Central memory CD8-positive, alpha-beta T cell (primary cell): ENCODE data around the gene ARMC2.

Source experiments
- ATAC-seq: fragments of 150-1000 bp; cut with Tn5 transposase; replicated peaks from 2 replicates; pipeline ENCODE4 v1.10.0; 2022; ENCODE audit warnings: mild to moderate bottlenecking, moderate FRiP score, moderate number of reproducible peaks; ENCODE audit not compliant: poor library complexity, severe bottlenecking; ENCODE audit errors: extremely low read depth
- DNase-seq, 2 donors: peaks; one replicate each; pipeline ENCODE4 v3.0.0; 2021; ENCODE audit warnings: low spot score in 2 of 2
- H3K27ac Mint-ChIP-seq: one replicate; pipeline ENCODE4 v1.8.0; 2022; ENCODE audit warnings: low read depth, mild to moderate bottlenecking, moderate library complexity, mixed read lengths
- H3K27me3 Mint-ChIP-seq: one replicate; pipeline ENCODE4 v1.8.0; 2022; ENCODE audit warnings: mixed read lengths
- H3K36me3 Mint-ChIP-seq: one replicate; pipeline ENCODE4 v1.8.0; 2022; ENCODE audit warnings: mild to moderate bottlenecking, moderate library complexity, mixed read lengths; ENCODE audit not compliant: insufficient read depth
- H3K4me1 Mint-ChIP-seq: one replicate; pipeline ENCODE4 v1.8.0; 2022; ENCODE audit warnings: mixed read lengths
- H3K4me3 Mint-ChIP-seq: one replicate; pipeline ENCODE4 v1.8.0; 2022; ENCODE audit warnings: mild to moderate bottlenecking, moderate library complexity, mixed read lengths
- H3K9me3 Mint-ChIP-seq: one replicate; pipeline ENCODE4 v1.8.0; 2022; ENCODE audit warnings: mixed read lengths

Gene ARMC2

GRCh38 chr6:108941859-108942258 lies 93.6 kb downstream of the ARMC2 start:
- Mint-ChIP-seq H3K4me3 (no peak overlapping the region), H3K36me3 (peaks cover 3% of the 10 kb centered on the region), H3K27me3 (no peaks in the 10 kb centered on the region), H3K9me3 (no peaks in the 10 kb centered on the region), H3K27ac (no peak overlapping the region), H3K4me1 (peaks cover 16% of the 10 kb centered on the region)
- ATAC-seq (no peak), DNase-seq (no peak)

GRCh38 chr6:108942556-108943492 lies 94.6 kb downstream of the ARMC2 start:
- Mint-ChIP-seq H3K27ac (peak overlapping the region; percentile 87), H3K9me3 (no peaks in the 10 kb centered on the region), H3K4me3 (peak overlapping the region; percentile 69), H3K27me3 (no peaks in the 10 kb centered on the region), H3K36me3 (peaks cover 3% of the 10 kb centered on the region), H3K4me1 (peaks cover 16% of the 10 kb centered on the region)
- ATAC-seq (peak; percentile 99), DNase-seq (peak in 1 of 2 donors; percentile 37)

GRCh38 chr6:108944071-108944470 lies 95.8 kb downstream of the ARMC2 start:
- DNase-seq (no peak), ATAC-seq (no peak)
- Mint-ChIP-seq H3K4me1 (peaks cover 16% of the 10 kb centered on the region), H3K27ac (no peak overlapping the region), H3K9me3 (no peaks in the 10 kb centered on the region), H3K4me3 (no peak overlapping the region), H3K27me3 (no peaks in the 10 kb centered on the region), H3K36me3 (peaks cover 3% of the 10 kb centered on the region)

GRCh38 chr6:108944707-108945680 lies 96.8 kb downstream of the ARMC2 start:
- DNase-seq (no peak), ATAC-seq (no peak)
- Mint-ChIP-seq H3K4me1 (peaks cover 16% of the 10 kb centered on the region), H3K27ac (no peak overlapping the region), H3K9me3 (no peaks in the 10 kb centered on the region), H3K4me3 (no peak overlapping the region), H3K36me3 (peaks cover 3% of the 10 kb centered on the region), H3K27me3 (no peaks in the 10 kb centered on the region)

- ATAC-seq (no peak), DNase-seq (no peak)
- Mint-ChIP-seq H3K4me1 (peaks cover 15% of the 10 kb centered on the region), H3K27me3 (no peaks in the 10 kb centered on the region), H3K36me3 (peaks cover 3% of the 10 kb centered on the region), H3K27ac (no peak overlapping the region), H3K4me3 (no peak overlapping the region), H3K9me3 (no peaks in the 10 kb centered on the region)
Measured at GRCh38 chr6:108945681-108946159, 97.5 kb downstream of the ARMC2 start.

GRCh38 chr6:108946695-108947094 lies 98.5 kb downstream of the ARMC2 start:
- no peak overlapping the region for H3K27ac Mint-ChIP-seq

GRCh38 chr6:108947114-108947854 lies 99.1 kb downstream of the ARMC2 start:
- ATAC-seq (no peak), DNase-seq (no peak)
- Mint-ChIP-seq H3K4me3 (no peak overlapping the region), H3K27me3 (no peaks in the 10 kb centered on the region), H3K36me3 (peaks cover 3% of the 10 kb centered on the region), H3K4me1 (peaks cover 8% of the 10 kb centered on the region), H3K9me3 (no peaks in the 10 kb centered on the region), H3K27ac (no peak overlapping the region)

More at GRCh38 chr6:108946695-108947094, 98.5 kb downstream of the ARMC2 start:
- Mint-ChIP-seq H3K9me3 (no peaks in the 10 kb centered on the region), H3K4me3 (no peak overlapping the region), H3K36me3 (peaks cover 3% of the 10 kb centered on the region), H3K4me1 (peaks cover 9% of the 10 kb centered on the region), H3K27me3 (no peaks in the 10 kb centered on the region)
- DNase-seq (no peak), ATAC-seq (no peak)

GRCh38 chr6:108948181-108948661 lies 100.0 kb downstream of the ARMC2 start:
- Mint-ChIP-seq H3K9me3 (no peaks in the 10 kb centered on the region), H3K36me3 (peaks cover 1% of the 10 kb centered on the region), H3K4me3 (no peak overlapping the region), H3K27me3 (no peaks in the 10 kb centered on the region), H3K27ac (no peak overlapping the region), H3K4me1 (no peaks in the 10 kb centered on the region)
- DNase-seq (no peak), ATAC-seq (no peak)

GRCh38 chr6:108951351-108951953 lies 103.2 kb downstream of the ARMC2 start:
- Mint-ChIP-seq H3K9me3 (no peaks in the 10 kb centered on the region), H3K27me3 (no peaks in the 10 kb centered on the region), H3K4me1 (peaks cover 5% of the 10 kb centered on the region), H3K36me3 (no peaks in the 10 kb centered on the region), H3K27ac (no peak overlapping the region), H3K4me3 (no peak overlapping the region)
- no peak for DNase-seq
- ATAC-seq: no peak

GRCh38 chr6:108952776-108953486 lies 104.7 kb downstream of the ARMC2 start:
- DNase-seq (no peak), ATAC-seq (no peak)
- Mint-ChIP-seq H3K4me3 (no peak overlapping the region), H3K27ac (no peak overlapping the region), H3K9me3 (no peaks in the 10 kb centered on the region), H3K27me3 (no peaks in the 10 kb centered on the region), H3K36me3 (peaks cover 2% of the 10 kb centered on the region), H3K4me1 (peaks cover 5% of the 10 kb centered on the region)

GRCh38 chr6:108953681-108954080 lies 105.5 kb downstream of the ARMC2 start:
- no peak overlapping the region for H3K27ac Mint-ChIP-seq
- ATAC-seq: no peak
- no peak for DNase-seq
- peaks cover 2% of the 10 kb centered on the region for H3K36me3 Mint-ChIP-seq
- H3K4me3 Mint-ChIP-seq: no peak overlapping the region
- H3K27me3 Mint-ChIP-seq: no peaks in the 10 kb centered on the region
- H3K4me1 Mint-ChIP-seq: peaks cover 5% of the 10 kb centered on the region
- H3K9me3 Mint-ChIP-seq: no peaks in the 10 kb centered on the region
